ENCODE data around the gene SLC25A38.
A peak's percentile ranks its signal among the peaks of the same experiment; 100 is the strongest.

The SLC25A38 gene

GRCh38 chr3:39376959-39377634 lies 6.1 kb upstream of the SLC25A38 start:
- DNase-seq (ENCODE audit: low read depth, low spot score): no peak

GRCh38 chr3:39378088-39378487 lies 5.1 kb upstream of the SLC25A38 start:
- peak; percentile 34 for DNase-seq (ENCODE audit: low read depth, low spot score)

- DNase-seq (ENCODE audit: low read depth, low spot score): no peak
Observed at GRCh38 chr3:39378957-39379777, 4.0 kb upstream of the SLC25A38 start.

GRCh38 chr3:39379778-39380155 lies 3.4 kb upstream of the SLC25A38 start:
- no peak for DNase-seq (ENCODE audit: low read depth, low spot score)

- no peak for DNase-seq (ENCODE audit: low read depth, low spot score)
Observed at GRCh38 chr3:39381432-39381831, 1.7 kb upstream of the SLC25A38 start.

GRCh38 chr3:39383881-39384664 lies 903 bp downstream of the SLC25A38 start:
- DNase-seq (ENCODE audit: low read depth, low spot score): peak; percentile 88

GRCh38 chr3:39384665-39385000 lies 1.5 kb downstream of the SLC25A38 start:
- DNase-seq (ENCODE audit: low read depth, low spot score): no peak

- DNase-seq (ENCODE audit: low read depth, low spot score): no peak
Observed at GRCh38 chr3:39385456-39386090, 2.4 kb downstream of the SLC25A38 start.

- DNase-seq (ENCODE audit: low read depth, low spot score): no peak
Observed at GRCh38 chr3:39386318-39386717, 3.1 kb downstream of the SLC25A38 start.

GRCh38 chr3:39387411-39387975 lies 4.3 kb downstream of the SLC25A38 start:
- no peak for DNase-seq (ENCODE audit: low read depth, low spot score)

- no peak for DNase-seq (ENCODE audit: low read depth, low spot score)
Observed at GRCh38 chr3:39388153-39388552, 5.0 kb downstream of the SLC25A38 start.

GRCh38 chr3:39388741-39389248 lies 5.6 kb downstream of the SLC25A38 start:
- no peak for DNase-seq (ENCODE audit: low read depth, low spot score)

GRCh38 chr3:39390181-39390580 lies 7.0 kb downstream of the SLC25A38 start:
- no peak for DNase-seq (ENCODE audit: low read depth, low spot score)

- DNase-seq (ENCODE audit: low read depth, low spot score): no peak
Observed at GRCh38 chr3:39396690-39397089, 13.5 kb downstream of the SLC25A38 start.

- no peak for DNase-seq (ENCODE audit: low read depth, low spot score)
Observed at GRCh38 chr3:39398700-39399099, 15.5 kb downstream of the SLC25A38 start.

- no peak for DNase-seq (ENCODE audit: low read depth, low spot score)
Observed at GRCh38 chr3:39401983-39402382, 18.8 kb downstream of the SLC25A38 start.

- no peak for DNase-seq (ENCODE audit: low read depth, low spot score)
Observed at GRCh38 chr3:39404943-39405686, 21.9 kb downstream of the SLC25A38 start.

- no peak for DNase-seq (ENCODE audit: low read depth, low spot score)
Observed at GRCh38 chr3:39405687-39406367, 22.7 kb downstream of the SLC25A38 start.

GRCh38 chr3:39406368-39407258 lies 23.4 kb downstream of the SLC25A38 start, which contains the start of gene RPSA:
TSS of gene RPSA (plus strand) at chr3:39406720. CDS start at chr3:39407654, 934 bp downstream.
- peak; percentile 86 for DNase-seq (ENCODE audit: low read depth, low spot score)
